Activated T-cell treated with anti-CD3 and anti-CD28 coated beads, Interleukin-2, amount 50 U/mL, for 48 hours (primary cell): ENCODE results near the gene CASKIN2.

Experiments
- DNase-seq, 2 experiments: peaks; one replicate each; pipeline ENCODE4 v3.0.0-alpha.2; 2020

Gene CASKIN2

GRCh38 chr17:75504347-75505151 lies 10.8 kb downstream of the CASKIN2 start:
- peak; percentile 57 to 61 for DNase-seq

GRCh38 chr17:75503976-75504346 lies 11.4 kb downstream of the CASKIN2 start:
- DNase-seq = no peak

- no peak for DNase-seq
These were observed 11.9 kb downstream of the CASKIN2 start for GRCh38 chr17:75503337-75503950.

- no peak for DNase-seq
These were observed 12.5 kb downstream of the CASKIN2 start for GRCh38 chr17:75502721-75503329.

GRCh38 chr17:75502072-75502720 lies 13.1 kb downstream of the CASKIN2 start:
- no peak for DNase-seq

- no peak for DNase-seq
These were observed 13.8 kb downstream of the CASKIN2 start for GRCh38 chr17:75501378-75502071.

GRCh38 chr17:75500419-75501216 lies 14.7 kb downstream of the CASKIN2 start:
- DNase-seq = no peak

- no peak for DNase-seq
These were observed 15.9 kb downstream of the CASKIN2 start for GRCh38 chr17:75499313-75500022.

- DNase-seq = no peak
These were observed 16.6 kb downstream of the CASKIN2 start for GRCh38 chr17:75498726-75499213.

- DNase-seq = no peak
These were observed 17.2 kb downstream of the CASKIN2 start for GRCh38 chr17:75498039-75498725.

GRCh38 chr17:75496005-75496404 lies 19.3 kb downstream of the CASKIN2 start:
- DNase-seq = no peak

GRCh38 chr17:75494326-75494877 lies 20.9 kb downstream of the CASKIN2 start:
- no peak for DNase-seq

GRCh38 chr17:75493476-75494129 lies 21.7 kb downstream of the CASKIN2 start:
- no peak for DNase-seq

- no peak for DNase-seq
These were observed 22.7 kb downstream of the CASKIN2 start for GRCh38 chr17:75492555-75493168.

- no peak for DNase-seq
These were observed 23.7 kb downstream of the CASKIN2 start for GRCh38 chr17:75491680-75492079.

- no peak for DNase-seq
These were observed 24.2 kb downstream of the CASKIN2 start for GRCh38 chr17:75490953-75491649.

GRCh38 chr17:75490173-75490743 lies 25.1 kb downstream of the CASKIN2 start:
- no peak for DNase-seq

GRCh38 chr17:75489511-75489955 lies 25.8 kb downstream of the CASKIN2 start:
- DNase-seq = no peak
